ENCODE results near the gene GALNTL6.

DNA sequence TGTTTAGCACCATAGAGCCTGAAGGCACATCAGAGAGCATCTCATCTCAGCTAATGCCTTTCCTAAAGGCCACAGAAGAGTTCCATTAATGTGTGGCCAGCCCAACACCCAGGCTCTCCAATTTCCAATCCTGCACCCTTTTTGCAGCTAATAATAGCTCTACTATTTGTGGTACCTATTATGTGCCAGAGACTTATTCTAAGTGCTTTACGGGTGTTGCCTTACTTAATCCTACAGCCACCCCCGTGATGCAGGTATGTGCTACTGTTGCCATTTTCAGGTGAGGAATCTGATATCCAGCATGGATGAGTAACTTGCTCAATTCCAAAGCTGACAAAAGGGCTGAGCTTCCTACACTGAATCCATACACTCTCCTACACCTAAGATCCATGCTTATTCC, 1137.8 kb downstream of the GALNTL6 start:
- TF ChIP-seq CTCF (optimal IDR thresholded peaks at IDR 0.05 in 1 of 3, IDR thresholded peaks at IDR 0.05 in 1 of 3, conservative IDR thresholded peaks at IDR 0.05 in 1 of 3; ENCODE audit: extremely low read depth in 1 of 3, insufficient read depth in 2 of 3, low read length in 3 of 3) (no peak), EZH2 (IDR thresholded peaks at IDR 0.05; ENCODE audit: low read length) (no peak)

All from keratinocyte (primary cell).